Type B pancreatic cell (in vitro differentiated cells): ENCODE results near the gene DDX50. TPM values are rescaled to one million over a fixed set of nuclear protein-coding genes. Genes with fewer than 3 reads are reported as not detected.
"Not testable (repeated sequence)": the region's sequence is repeated elsewhere in the genome, so short reads cannot be mapped to it uniquely, and the experiment has no call there.

Source experiments
- DNase-seq: peaks from one replicate; pipeline ENCODE4 v3.0.0; 2021; ENCODE audit warnings: mixed read lengths; ENCODE audit not compliant: unreplicated experiment; ENCODE audit errors: extremely low spot score
- H3K27ac Mint-ChIP-seq: 2 replicates; pipeline ENCODE4 v1.8.0; 2021; ENCODE audit warnings: mild to moderate bottlenecking, mixed read lengths
- H3K27me3 Mint-ChIP-seq: 2 replicates; pipeline ENCODE4 v1.8.0; 2021; ENCODE audit warnings: mixed read lengths
- H3K36me3 Mint-ChIP-seq: 2 replicates; pipeline ENCODE4 v1.8.0; 2021; ENCODE audit warnings: mixed read lengths
- H3K4me1 Mint-ChIP-seq: one replicate; pipeline ENCODE4 v1.8.0; 2021; ENCODE audit warnings: mixed read lengths; ENCODE audit not compliant: unreplicated experiment
- H3K4me3 Mint-ChIP-seq: 2 replicates; pipeline ENCODE4 v1.8.0; 2021; ENCODE audit warnings: mild to moderate bottlenecking, mixed read lengths
- H3K9me3 Mint-ChIP-seq: 2 replicates; pipeline ENCODE4 v1.8.0; 2021; ENCODE audit warnings: mixed read lengths
- long read RNA-seq: library from polyadenylated mRNA; unstranded; transcript quantifications from one replicate; pipeline ENCODE4 v2.0.0, GENCODE V29; 2020
- total RNA-seq: library from RNA; stranded (reverse); gene quantifications from 2 replicates; pipeline ENCODE4 v1.2.1, GENCODE V29; 2021; ENCODE audit warnings: low replicate concordance
- TF ChIP-seq, protein P1 (sequence below): fragments of 200-600 bp; sonication (generic); conservative IDR thresholded peaks from 2 replicates; pipeline ENCODE4 v1.5.0; 2021; ENCODE audit warnings: antibody characterized with exemption, mild to moderate bottlenecking

Gene DDX50, protein sequence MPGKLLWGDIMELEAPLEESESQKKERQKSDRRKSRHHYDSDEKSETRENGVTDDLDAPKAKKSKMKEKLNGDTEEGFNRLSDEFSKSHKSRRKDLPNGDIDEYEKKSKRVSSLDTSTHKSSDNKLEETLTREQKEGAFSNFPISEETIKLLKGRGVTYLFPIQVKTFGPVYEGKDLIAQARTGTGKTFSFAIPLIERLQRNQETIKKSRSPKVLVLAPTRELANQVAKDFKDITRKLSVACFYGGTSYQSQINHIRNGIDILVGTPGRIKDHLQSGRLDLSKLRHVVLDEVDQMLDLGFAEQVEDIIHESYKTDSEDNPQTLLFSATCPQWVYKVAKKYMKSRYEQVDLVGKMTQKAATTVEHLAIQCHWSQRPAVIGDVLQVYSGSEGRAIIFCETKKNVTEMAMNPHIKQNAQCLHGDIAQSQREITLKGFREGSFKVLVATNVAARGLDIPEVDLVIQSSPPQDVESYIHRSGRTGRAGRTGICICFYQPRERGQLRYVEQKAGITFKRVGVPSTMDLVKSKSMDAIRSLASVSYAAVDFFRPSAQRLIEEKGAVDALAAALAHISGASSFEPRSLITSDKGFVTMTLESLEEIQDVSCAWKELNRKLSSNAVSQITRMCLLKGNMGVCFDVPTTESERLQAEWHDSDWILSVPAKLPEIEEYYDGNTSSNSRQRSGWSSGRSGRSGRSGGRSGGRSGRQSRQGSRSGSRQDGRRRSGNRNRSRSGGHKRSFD
- 28.7 and 44.2 TPM in 2 replicates for total RNA-seq
- long read RNA-seq, transcript DDX50-201 (15 exons, 2,538 nt), result major isoform, 76 of 110 reads
- long read RNA-seq, partial matches to known transcripts, result 8 of 110 reads
- long read RNA-seq, other reads (novel, unspliced or antisense), result 26 of 110 reads

DNA sequence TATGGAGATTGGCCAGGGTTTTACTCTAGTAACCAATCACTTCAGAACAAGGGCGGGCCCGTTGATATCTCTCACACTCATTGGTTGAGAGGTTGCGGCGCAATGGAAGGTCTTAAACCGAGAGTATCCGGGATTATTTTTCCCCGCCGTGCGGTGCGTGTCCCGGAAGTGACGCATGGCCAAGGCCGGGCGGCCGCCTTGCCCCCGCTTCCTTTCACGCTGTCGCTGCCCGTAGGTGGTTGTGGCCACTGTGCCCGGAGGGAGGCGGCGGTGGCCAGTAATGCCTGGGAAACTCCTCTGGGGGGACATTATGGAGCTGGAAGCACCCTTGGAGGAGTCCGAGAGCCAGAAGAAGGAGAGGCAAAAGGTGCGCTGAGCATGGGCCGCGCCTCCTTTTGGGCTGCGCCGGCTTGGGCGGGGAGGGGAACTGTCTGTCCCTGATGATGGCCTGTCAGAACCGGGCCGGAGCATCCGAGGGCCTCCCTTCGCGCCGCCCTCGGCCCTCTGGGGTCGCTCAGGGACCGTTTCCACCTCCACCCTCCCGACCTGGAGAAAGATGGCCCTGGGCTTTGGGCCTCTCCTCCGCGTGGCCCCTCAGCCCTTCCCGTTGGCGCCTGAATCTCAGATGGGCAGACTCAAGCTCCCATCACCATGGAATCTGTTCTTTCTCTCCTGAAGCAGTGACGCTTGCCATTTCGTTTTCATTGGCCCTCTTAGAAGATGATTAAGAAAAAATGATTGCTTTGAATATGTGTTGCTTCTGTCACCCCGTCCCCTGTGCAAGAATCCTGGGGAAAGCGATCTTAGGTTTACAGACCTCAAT lies at the start of gene DDX50:
DDX50 (plus strand) TSS at position 211 of the 823 bp plus-strand sequence; CDS start at position 281, 70 bp downstream.
- Mint-ChIP-seq H3K27ac (peak within 1 kb of the TSS; percentile 99), H3K4me1 (peaks cover 41% of the 10 kb centered on the region), H3K9me3 (no peaks in the 10 kb centered on the region), H3K4me3 (peak within 1 kb of the TSS; percentile 94), H3K27me3 (no peaks in the 10 kb centered on the region), H3K36me3 (peaks cover 7% of the 10 kb centered on the region)
- peak; percentile 95 for DNase-seq
- TF ChIP-seq, protein P1, sequence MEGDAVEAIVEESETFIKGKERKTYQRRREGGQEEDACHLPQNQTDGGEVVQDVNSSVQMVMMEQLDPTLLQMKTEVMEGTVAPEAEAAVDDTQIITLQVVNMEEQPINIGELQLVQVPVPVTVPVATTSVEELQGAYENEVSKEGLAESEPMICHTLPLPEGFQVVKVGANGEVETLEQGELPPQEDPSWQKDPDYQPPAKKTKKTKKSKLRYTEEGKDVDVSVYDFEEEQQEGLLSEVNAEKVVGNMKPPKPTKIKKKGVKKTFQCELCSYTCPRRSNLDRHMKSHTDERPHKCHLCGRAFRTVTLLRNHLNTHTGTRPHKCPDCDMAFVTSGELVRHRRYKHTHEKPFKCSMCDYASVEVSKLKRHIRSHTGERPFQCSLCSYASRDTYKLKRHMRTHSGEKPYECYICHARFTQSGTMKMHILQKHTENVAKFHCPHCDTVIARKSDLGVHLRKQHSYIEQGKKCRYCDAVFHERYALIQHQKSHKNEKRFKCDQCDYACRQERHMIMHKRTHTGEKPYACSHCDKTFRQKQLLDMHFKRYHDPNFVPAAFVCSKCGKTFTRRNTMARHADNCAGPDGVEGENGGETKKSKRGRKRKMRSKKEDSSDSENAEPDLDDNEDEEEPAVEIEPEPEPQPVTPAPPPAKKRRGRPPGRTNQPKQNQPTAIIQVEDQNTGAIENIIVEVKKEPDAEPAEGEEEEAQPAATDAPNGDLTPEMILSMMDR, result peak; percentile 59

DNA sequence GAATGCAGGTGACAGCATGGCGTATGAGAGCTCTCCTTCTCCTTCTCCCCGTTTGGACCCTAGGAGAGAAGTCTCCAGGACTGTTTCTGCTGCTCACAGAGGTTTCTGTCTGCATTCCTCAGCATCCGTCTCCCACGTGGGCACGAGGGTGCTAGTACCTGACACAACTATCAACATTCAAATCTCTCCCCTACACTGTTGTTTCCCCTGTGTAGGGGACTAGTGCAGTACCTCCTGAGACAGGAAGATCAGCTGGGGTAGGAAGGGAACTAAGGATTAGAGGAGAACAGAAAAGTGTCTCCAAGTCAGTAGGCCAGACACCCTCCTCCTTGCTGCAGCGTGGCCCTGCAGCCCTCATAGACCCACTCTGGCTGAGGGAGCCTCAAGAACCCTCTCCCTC lies 44.8 kb upstream of the DDX50 start:
- peaks cover 7% of the 10 kb centered on the region for H3K9me3 Mint-ChIP-seq
- H3K27ac Mint-ChIP-seq, result no peak overlapping the region
- no peak for DNase-seq
- TF ChIP-seq, protein P1, result no peak
- H3K27me3 Mint-ChIP-seq, result no peaks in the 10 kb centered on the region
- H3K4me3 Mint-ChIP-seq, result no peak overlapping the region
- no peaks in the 10 kb centered on the region for H3K4me1 Mint-ChIP-seq
- H3K36me3 Mint-ChIP-seq, result peaks cover 3% of the 10 kb centered on the region

DNA sequence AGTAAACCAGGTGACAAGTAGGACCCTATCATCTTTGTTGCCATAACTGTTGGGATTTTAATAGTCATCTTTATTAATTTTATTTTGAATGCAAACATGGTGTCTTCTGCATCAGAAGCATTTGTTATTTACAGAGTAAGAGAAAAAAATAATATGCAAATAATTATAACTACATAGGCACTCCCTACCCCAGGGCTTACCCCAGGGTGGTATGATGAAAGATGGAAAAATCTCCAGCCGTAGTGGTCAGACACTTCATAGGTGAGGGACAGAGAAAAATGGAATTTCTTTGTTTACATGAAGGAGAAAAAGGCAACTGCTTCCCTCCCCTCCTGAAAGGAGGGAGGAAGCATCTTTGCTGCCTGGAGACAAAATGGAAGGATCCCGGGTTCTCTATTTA lies 44.1 kb upstream of the DDX50 start:
- Mint-ChIP-seq H3K27ac (no peak overlapping the region), H3K36me3 (peaks cover 6% of the 10 kb centered on the region), H3K9me3 (peaks cover 14% of the 10 kb centered on the region), H3K4me3 (no peak overlapping the region), H3K4me1 (no peaks in the 10 kb centered on the region), H3K27me3 (no peaks in the 10 kb centered on the region)
- TF ChIP-seq, protein P1, result no peak
- no peak for DNase-seq

DNA sequence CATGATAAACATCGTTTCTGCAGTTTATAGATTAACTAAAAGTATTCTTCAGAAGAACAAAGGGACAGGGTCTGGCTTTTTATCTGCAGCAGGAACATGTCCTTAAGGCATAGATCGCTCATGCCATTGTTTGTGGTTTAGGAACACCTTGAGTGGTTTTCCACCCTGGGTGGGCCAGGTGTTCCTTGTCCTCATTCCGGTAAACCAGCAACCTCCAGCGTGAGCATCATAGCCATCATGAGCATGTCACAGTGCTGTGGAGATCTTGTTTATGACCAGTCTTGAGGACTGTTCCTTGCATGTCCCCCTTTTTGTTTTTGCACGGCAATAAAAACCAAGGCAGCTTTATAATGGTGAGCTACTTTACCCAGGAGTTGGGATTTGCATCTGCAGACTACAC lies 39.9 kb upstream of the DDX50 start:
- Mint-ChIP-seq H3K4me1 (no peaks in the 10 kb centered on the region), H3K27me3 (no peaks in the 10 kb centered on the region), H3K4me3 (no peak overlapping the region), H3K36me3 (peaks cover 8% of the 10 kb centered on the region), H3K27ac (no peak overlapping the region), H3K9me3 (peaks cover 25% of the 10 kb centered on the region)
- TF ChIP-seq, protein P1, result no peak
- DNase-seq, result no peak

DNA sequence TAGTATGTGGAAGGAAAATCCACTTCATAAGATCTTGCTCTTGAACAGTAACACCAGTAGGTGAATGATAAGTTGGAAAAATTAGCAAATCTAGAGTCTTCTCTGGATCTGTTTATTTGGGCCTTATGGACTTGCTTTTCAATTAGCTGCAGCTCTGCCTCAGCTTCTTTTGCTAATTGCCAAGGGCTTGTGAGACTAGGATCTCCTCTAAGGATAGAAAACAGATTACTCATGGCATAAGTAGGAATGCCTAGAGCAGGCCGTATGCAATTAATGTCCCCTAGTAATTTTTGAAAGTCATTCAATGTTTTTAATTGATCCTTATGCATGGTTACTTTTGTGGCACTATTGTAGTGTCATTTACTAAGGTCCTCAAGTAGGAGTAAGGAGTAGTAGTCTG lies 36.5 kb upstream of the DDX50 start:
- Mint-ChIP-seq H3K27ac (no peak overlapping the region), H3K9me3 (peaks cover 27% of the 10 kb centered on the region), H3K27me3 (no peaks in the 10 kb centered on the region), H3K4me1 (no peaks in the 10 kb centered on the region), H3K36me3 (peaks cover 8% of the 10 kb centered on the region), H3K4me3 (no peak overlapping the region)
- TF ChIP-seq, protein P1, result no peak
- DNase-seq, result no peak

DNA sequence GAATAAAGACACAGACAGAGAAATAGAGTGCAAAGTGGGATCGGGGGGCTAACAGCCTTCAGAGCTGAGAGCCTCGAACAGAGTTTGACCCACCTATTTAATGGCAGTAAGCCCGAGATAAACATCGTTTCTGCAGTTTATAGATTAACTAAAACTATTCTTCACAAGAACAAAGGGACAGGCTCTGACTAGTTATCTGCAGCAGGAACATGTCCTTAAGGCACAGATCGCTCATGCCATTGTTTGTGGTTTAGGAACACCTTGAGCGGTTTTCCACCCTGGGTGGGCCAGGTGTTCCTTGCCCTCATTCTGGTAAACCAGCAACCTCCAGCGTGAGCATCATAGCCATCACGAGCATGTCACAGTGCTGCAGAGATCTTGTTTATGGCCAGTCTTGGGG lies 32.9 kb upstream of the DDX50 start:
- H3K36me3 Mint-ChIP-seq, H3K4me3 Mint-ChIP-seq, H3K27me3 Mint-ChIP-seq, DNase-seq, H3K9me3 Mint-ChIP-seq, H3K27ac Mint-ChIP-seq: not testable (repeated sequence)
- H3K4me1 Mint-ChIP-seq, result peaks cover 18% of the 10 kb centered on the region
